Activated T-cell treated with anti-CD3 and anti-CD28 coated beads for 48 hours (primary cell): Measurements from ENCODE around the gene FIGNL2.

Experiments used
- DNase-seq: peaks from one replicate; pipeline ENCODE4 v3.0.0-alpha.2; 2020; ENCODE audit warnings: low read depth

Gene FIGNL2

GRCh38 chr12:51855586-51856428 is 7.3 kb upstream of the FIGNL2 start:
- DNase-seq, result no peak

DNA sequence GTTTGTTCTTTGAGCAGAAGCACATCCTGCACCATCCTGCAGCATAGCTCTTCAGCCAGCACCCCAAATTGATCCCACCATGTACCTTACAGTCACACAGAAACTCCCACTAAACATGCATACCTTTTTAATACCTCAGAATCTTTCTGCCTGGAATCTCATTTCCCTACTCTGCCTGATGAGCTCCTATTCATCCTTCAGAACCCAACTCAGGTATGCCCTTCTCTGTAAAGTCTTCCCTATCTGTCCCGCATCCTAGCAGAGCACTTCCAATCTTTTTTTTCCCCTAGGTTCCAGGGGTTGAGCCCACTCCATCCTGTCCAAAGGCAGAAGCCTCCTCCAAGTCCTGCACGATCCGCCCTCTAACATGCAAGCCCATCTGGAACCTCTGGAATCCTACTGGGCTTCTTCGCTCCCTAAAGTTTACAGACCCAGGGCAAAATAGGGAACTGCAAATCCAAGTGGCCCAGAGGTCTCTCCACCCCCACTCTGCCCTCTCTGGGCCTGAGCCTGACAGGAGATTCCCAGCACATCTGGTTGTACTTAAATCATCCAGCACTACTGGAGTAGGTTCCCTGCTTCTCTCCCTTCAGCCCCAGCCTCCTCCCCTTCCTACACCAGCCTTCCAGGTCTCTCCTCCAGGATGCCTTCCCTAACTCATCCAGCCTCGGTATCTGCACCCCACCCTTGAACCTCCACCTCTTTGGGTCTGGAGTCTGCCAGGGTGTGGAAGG is 4.1 kb upstream of the FIGNL2 start:
- no peak for DNase-seq

GRCh38 chr12:51851413-51852124 is 3.1 kb upstream of the FIGNL2 start:
- no peak for DNase-seq

DNA sequence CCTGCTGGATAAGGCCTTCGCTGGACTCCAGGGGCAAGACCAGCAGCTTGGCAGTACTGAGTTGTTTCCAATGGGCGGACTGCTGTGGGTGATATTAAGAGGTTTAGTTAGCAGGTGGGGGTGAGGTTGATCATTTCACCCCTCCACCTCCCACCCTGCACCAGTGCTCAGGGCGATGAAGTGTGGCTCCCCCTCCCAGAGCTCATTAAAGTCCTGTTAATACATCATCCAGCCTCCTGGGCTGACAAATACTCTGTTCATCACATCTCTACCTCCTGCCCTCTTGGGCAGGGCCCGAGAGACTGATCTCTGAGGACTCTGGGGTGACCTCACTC is 2.4 kb upstream of the FIGNL2 start:
- DNase-seq, result no peak

GRCh38 chr12:51850081-51850964 is 1.8 kb upstream of the FIGNL2 start:
- no peak for DNase-seq

- DNase-seq, result no peak
Measured at GRCh38 chr12:51848841-51849735, 570 bp upstream of the FIGNL2 start.

DNA sequence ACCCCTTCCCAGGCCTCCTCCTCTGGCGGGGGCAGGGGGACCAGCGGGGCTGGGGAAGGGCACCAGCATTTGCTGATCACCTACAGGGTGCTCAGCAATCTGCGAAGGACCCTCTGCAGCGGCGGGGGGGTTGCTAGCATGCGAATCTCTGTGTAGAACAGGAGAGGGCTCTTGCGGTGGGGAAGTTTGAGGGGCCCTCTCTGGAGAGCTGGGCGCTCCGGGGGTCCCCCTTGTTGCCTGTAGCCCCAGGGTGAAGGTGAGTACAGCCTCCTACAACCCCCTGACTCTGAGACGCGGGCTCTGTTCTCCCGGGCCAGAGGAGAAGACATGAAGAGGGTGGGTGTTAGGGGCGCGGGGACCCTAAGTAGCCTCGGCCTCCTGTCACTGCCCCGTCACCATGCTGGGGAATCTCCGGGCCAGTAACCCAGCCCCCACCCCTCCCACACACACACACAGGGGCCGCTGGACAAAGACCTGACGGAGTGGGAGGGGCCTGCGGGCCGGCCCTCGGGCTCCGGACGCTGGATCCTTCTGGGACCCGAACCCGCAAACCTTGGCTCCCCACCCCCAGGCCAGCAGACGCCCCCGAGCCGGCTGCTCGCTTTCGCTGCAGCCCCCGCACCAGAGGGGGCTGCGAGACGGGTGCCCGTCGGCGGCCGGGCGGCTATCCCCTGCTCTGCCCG is 734 bp downstream of the FIGNL2 start:
- DNase-seq, result no peak

GRCh38 chr12:51846911-51847642 is 1.4 kb downstream of the FIGNL2 start:
- DNase-seq, result peak; percentile 45

- DNase-seq, result no peak
Measured at GRCh38 chr12:51846271-51846691, 2.2 kb downstream of the FIGNL2 start.

DNA sequence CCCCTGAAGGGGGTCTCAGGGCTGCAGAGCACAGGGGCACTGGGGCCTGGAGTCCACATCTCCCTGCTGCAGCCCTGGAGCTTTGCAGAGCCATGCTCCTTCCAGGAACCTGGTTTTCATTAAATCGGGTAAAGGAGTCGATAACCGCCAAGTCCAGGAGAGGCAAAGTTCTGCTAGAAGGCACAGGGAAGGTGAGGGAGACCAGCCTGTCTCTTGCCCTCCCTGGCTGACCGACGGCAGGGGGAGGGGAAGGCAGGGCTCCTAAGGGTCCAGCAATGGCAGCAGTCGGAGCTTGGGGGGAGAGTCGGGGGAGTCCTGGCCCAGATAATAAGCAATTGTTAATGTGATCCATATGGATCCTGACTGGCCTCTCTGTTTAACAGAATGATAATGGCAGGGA is 3.0 kb downstream of the FIGNL2 start:
- DNase-seq, result no peak

DNA sequence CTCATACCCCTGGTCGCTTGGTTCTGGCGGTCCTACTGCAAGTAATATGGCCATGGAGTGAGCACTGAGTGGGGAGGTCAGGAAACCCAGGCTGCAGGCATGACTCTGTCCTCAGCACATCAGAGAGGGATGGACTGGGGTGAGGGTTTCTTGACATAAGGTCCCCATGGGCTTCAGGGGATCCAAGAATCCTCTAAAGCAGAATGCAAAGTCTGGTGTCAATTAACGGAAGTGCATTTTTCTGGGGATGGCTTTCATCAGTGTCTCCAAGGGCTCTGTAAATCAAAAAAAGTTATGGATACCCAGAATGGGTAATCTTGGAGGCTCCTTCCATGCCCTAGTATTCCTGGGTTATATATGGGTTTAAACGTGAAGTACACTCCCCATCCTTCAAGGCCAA is 3.7 kb downstream of the FIGNL2 start:
- no peak for DNase-seq

- no peak for DNase-seq
Measured at GRCh38 chr12:51841727-51842126, 6.8 kb downstream of the FIGNL2 start.

DNA sequence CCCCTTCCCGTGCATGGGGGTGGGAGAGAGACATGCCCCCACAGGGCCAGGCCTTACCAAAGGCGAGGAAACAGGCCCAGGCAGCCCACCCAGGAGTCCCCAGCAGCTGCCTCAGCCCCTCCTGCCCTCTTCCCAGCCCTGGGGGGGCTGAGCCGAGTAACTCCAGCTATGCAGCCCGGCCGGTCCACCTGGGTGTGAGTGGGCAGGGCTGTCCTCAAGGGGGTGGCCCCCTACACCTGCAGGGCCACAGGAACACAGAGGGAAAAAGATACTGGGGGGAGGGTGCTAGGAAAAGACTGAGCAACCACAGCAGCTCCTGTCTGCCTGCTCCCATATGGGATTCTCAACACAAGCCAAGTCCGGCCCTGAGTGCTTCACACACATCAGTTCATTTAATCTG is 7.6 kb downstream of the FIGNL2 start:
- no peak for DNase-seq

DNA sequence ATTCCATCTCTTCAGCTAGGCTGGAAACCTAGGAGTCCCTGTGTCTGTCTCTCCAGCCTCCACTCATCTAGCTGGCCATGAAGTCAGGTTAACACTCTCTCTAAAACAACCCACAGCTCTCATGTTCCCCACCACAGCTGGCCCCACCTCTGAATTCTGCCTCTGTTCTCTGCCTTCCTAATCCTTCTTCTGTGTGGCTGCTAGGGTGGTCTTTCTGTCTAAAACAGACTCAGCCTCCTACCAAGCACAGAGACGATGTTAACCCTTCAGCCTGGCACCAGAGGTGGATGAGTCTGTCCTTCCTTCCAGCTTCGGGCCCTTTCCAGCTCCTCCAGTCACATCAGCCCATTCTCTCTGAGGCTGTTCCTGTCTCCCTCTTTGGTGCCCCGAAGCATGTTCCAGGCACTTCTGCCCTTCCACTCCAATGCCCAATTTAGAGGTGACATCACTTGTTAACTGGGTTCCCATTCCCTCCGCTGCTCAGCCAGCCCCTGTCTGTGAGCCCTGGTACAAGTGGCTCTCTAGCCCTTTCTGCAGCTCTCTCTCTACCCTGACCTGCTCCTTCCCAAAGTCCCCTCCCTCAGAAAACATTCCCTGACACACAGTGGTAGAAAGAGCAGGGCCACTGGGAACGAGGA is 9.1 kb downstream of the FIGNL2 start:
- DNase-seq, result no peak

DNA sequence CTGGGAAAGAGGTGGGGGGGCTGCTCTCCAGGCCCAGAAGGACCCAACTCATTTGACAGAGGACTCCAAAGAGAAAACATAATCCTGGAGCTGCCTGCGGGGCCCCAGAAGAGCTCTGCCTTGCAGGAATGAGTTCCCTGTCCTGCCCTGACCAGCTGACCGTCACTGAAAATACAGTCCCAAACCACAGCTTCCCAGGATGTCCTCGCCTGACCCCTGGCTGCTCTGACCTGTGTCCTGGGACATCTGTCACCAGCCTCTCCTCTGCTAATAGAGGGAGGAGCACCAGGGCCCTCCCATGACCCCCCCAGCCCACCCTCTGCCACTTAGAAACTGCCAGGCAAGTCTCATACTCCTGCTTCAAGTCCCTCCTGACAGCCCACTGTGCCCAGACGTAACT is 9.8 kb downstream of the FIGNL2 start:
- no peak for DNase-seq

- no peak for DNase-seq
Measured at GRCh38 chr12:51838036-51838435, 10.5 kb downstream of the FIGNL2 start.

DNA sequence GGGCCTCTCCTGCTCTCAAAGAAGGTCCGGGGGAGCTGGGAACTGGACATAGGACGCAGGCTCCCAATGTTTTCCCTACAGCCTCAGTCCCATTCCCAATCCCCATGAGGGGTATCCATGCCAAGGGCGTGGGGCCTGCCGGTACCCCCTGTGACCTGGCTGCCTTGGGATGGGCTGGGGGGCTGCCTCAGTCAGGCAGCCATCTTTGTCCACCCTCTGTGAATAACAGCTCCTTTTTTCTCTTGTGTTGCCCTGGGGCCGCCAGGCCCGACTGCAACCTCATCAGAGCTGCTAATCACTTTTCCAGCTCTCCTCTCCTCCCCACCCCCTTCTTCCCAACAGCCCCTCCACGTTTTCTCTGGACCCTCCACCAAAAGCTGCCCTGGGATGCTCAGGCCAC is 11.2 kb downstream of the FIGNL2 start:
- DNase-seq, result no peak

DNA sequence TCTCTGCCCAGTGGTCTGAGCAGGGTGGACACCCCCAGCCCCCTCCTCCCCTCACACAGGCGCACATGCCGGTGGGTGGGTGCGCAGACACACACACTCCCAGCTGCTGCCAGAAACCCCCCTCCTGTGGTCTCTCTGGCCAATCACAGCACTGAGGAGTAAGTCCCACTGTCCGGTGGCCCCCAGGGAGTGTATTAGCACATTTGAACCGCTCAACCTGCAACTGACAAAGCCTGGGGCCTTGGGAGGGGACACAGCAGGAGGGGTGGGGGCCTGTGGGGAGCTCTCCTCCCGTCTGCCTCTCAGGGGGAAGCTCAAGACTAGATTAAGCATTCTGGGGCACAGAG is 11.7 kb downstream of the FIGNL2 start:
- DNase-seq, result no peak
